Testis (tissue), 3 donors: ENCODE data around the gene FKBP7. TPM values are rescaled to one million over a fixed set of nuclear protein-coding genes. Genes with fewer than 3 reads are reported as not detected.

Experiments used
- DNase-seq: peaks from one replicate; pipeline ENCODE4 v3.0.0-alpha.2; 2019
- H3K27ac ChIP-seq, 2 donors: fragments of 200-600 bp; sonication (generic); one replicate each; pipeline ENCODE4 v1.5.1; 2019
- H3K27me3 ChIP-seq: fragments of 200-600 bp; sonication (generic); one replicate; pipeline ENCODE4 v1.5.1; 2019
- H3K36me3 ChIP-seq: fragments of 200-600 bp; sonication (generic); one replicate; pipeline ENCODE4 v1.5.1; 2017; ENCODE audit warnings: low read depth; ENCODE audit errors: missing control alignments
- H3K4me1 ChIP-seq: fragments of 200-600 bp; sonication (generic); one replicate; pipeline ENCODE4 v1.5.1; 2019
- H3K4me3 ChIP-seq, 2 donors: fragments of 200-600 bp; sonication (generic); one replicate each; pipeline ENCODE4 v1.5.1; 2017 to 2019
- H3K9me3 ChIP-seq: fragments of 200-600 bp; sonication (generic); one replicate; pipeline ENCODE4 v1.5.1; 2017
- POLR2A ChIP-seq: fragments of 450-650 bp; IDR thresholded peaks from one replicate; pipeline ENCODE4 v1.6.1; 2017; ENCODE audit warnings: antibody characterized with exemption, mild to moderate bottlenecking, moderate library complexity
- WGBS, 2 donors: methylation state at CpG; one replicate each; pipeline ENCODE4 v1.1.5; 2018; 5-methylcytosine and 5-hydroxymethylcytosine counted together
- intact Hi-C: fragments of 100-400 bp; cut with DNase I; formaldehyde crosslinking; loops from one replicate; pipeline ENCODE4 v1.15.1; 2023; ENCODE audit warnings: low total_unique reads
- polyA plus RNA-seq: library from polyadenylated mRNA; stranded (reverse); fragments of 350-450 nt; fragmentation: Illumina TruSeq; extraction: RNeasy Lipid Tissue Mini Kit (QIAGEN cat#74804); gene quantifications from one replicate; pipeline ENCODE4 v1.2.3, GENCODE V29; 2014; ENCODE audit warnings: low read depth, low replicate concordance; ENCODE audit not compliant: insufficient read depth
- total RNA-seq, 2 donors: library from RNA; depleted of rRNA; stranded (reverse); fragments of >200 nt; gene quantifications; one replicate each; pipeline ENCODE4 v1.2.3, GENCODE V29; 2016
- TF ChIP-seq, protein P1 (sequence below), 3 experiments: fragments of 450-650 bp in 2 of 3; fragments of 200-600 bp in 1 of 3; sonication (generic) in 1 of 3; IDR thresholded peaks; one replicate each; pipeline ENCODE4 v1.5.1; 2016 to 2019; ENCODE audit warnings: antibody characterized with exemption in 3 of 3, mild to moderate bottlenecking in 2 of 3, moderate library complexity in 1 of 3

Gene FKBP7
- total and polyA plus RNA-seq, 3 donors from 2014 or later: 10.1 to 27.4 (median 25.6) TPM

DNA sequence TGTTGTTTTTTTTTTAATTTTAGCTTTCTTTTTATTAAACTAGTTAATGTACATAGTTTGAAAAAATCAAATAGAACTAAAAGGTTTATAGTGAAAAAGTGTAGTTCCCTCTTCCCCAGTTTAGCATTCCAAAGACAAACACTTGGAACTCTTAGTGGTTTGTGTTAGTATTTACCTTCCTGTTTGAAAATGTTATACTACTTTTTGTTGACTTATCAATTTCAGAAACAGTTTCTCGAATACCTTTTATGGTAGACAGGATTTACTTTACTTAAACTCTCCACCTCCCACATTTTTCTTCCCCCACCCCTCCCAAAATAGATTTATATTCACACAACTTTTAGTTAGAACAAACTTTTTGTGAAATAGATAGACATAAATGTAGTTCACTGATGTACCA is 28.5 kb upstream of the FKBP7 start:
- H3K4me3 ChIP-seq: no peak overlapping the region
- no peaks in the 10 kb centered on the region for H3K9me3 ChIP-seq
- TF ChIP-seq POLR2A: no peak
- TF ChIP-seq, protein P1, sequence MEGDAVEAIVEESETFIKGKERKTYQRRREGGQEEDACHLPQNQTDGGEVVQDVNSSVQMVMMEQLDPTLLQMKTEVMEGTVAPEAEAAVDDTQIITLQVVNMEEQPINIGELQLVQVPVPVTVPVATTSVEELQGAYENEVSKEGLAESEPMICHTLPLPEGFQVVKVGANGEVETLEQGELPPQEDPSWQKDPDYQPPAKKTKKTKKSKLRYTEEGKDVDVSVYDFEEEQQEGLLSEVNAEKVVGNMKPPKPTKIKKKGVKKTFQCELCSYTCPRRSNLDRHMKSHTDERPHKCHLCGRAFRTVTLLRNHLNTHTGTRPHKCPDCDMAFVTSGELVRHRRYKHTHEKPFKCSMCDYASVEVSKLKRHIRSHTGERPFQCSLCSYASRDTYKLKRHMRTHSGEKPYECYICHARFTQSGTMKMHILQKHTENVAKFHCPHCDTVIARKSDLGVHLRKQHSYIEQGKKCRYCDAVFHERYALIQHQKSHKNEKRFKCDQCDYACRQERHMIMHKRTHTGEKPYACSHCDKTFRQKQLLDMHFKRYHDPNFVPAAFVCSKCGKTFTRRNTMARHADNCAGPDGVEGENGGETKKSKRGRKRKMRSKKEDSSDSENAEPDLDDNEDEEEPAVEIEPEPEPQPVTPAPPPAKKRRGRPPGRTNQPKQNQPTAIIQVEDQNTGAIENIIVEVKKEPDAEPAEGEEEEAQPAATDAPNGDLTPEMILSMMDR (IDR thresholded peaks at IDR 0.05): no peak
- DNase-seq: no peak
- no peaks in the 10 kb centered on the region for H3K4me1 ChIP-seq
- WGBS, 2 donors: 88 to 100% methylated on average over 1 of the region's 1 CpG
- no peaks in the 10 kb centered on the region for H3K36me3 ChIP-seq
- no peaks in the 10 kb centered on the region for H3K27me3 ChIP-seq
- intact Hi-C loops: no loop called here
- no peak overlapping the region for H3K27ac ChIP-seq

DNA sequence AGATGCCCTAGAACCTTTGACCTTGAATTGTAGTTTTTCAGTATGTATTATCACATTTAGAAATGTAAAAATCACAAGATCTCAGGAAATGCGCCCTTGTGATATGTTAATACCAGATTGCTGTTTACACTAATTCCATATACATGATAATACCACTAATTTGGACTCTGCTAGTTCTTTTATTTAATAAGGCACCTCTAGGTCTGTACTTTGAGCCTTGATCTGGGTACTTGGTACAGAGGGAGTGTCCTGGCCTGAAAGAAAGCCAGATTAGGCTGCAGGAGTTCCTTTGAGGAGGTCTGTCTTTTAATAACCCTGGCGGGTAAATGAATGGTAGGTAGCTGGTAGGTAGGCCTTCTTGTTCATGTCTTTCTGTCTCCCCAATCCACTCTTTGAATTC is 28.1 kb upstream of the FKBP7 start:
- TF ChIP-seq POLR2A: no peak
- TF ChIP-seq, protein P1 (IDR thresholded peaks at IDR 0.05): no peak
- 82 to 99% methylated on average over 2 of the region's 2 CpGs for WGBS, 2 donors
- H3K9me3 ChIP-seq: no peaks in the 10 kb centered on the region
- H3K4me3 ChIP-seq: no peak overlapping the region
- no peaks in the 10 kb centered on the region for H3K27me3 ChIP-seq
- no peak overlapping the region for H3K27ac ChIP-seq
- intact Hi-C loops: no loop called here
- H3K36me3 ChIP-seq: no peaks in the 10 kb centered on the region
- no peaks in the 10 kb centered on the region for H3K4me1 ChIP-seq
- DNase-seq: no peak

DNA sequence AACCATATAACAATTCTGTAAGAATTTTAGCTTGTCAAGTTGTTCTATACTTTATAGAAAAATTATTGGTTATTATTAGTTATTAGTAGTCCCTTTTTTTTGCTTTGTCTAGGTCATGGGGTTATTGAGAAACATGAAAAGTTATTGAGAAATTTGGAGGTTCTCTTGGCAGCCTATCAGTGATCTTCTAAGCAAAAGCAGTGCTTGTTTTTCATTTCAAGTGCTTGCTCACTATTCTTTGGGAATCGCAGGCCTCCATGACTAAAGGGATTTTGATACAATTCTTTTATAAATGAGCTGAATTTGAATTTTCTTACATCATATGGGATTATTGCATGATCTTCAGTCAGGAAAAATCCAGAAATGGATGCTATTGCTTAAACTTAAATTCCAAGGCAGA is 27.7 kb upstream of the FKBP7 start:
- WGBS, 2 donors: 93 to 95% methylated on average over 1 of the region's 1 CpG
- H3K4me3 ChIP-seq: no peak overlapping the region
- no peaks in the 10 kb centered on the region for H3K36me3 ChIP-seq
- H3K27me3 ChIP-seq: no peaks in the 10 kb centered on the region
- intact Hi-C loops: no loop called here
- TF ChIP-seq, protein P1 (IDR thresholded peaks at IDR 0.05): no peak
- TF ChIP-seq POLR2A: no peak
- H3K27ac ChIP-seq: no peak overlapping the region
- H3K4me1 ChIP-seq: no peaks in the 10 kb centered on the region
- DNase-seq: no peak
- no peaks in the 10 kb centered on the region for H3K9me3 ChIP-seq

DNA sequence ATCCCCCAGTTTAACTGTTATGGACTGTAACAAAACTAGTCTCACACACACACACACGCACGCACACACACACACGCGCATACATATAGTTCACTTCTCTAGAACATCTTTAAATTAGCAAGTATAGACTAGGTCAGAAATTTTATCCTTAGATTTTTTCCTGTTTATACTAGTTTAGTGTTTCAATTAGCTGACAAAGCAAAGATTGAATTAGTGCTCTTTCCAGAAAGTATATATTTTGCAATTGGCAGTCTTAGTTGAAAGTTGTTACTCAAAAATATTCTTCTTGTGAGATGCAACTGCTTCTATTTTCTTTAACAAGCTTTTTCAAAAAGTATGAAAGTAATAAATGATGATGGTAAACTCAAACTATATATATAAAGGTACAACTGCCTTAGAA is 24.4 kb upstream of the FKBP7 start:
- Histone ChIP-seq H3K36me3 (no peaks in the 10 kb centered on the region), H3K9me3 (no peaks in the 10 kb centered on the region), H3K27ac (no peak overlapping the region), H3K4me1 (no peaks in the 10 kb centered on the region), H3K27me3 (no peaks in the 10 kb centered on the region), H3K4me3 (no peak overlapping the region)
- WGBS, 2 donors: 89 to 97% methylated on average over 4 of the region's 4 CpGs
- TF ChIP-seq, protein P1 (IDR thresholded peaks at IDR 0.05): no peak
- no peak for TF ChIP-seq POLR2A
- intact Hi-C loops: no loop called here
- no peak for DNase-seq

DNA sequence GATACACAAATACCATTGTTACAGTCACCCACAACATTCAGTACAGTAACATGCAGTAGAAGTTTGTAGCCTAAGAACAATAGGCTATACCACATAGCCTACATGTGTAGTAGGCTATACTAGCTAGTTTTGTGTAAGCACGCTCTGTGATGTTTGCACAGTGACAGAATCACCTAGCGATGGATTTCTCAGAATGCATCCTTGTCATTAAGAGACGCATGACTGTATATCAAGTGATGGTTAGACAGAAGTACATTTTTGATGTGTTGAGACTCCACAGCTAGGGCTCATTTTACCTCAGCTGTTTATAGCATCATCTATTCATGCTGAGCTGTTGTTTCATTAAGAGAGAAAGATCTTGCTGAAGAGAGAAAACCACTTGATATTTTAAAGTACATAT is 21.2 kb upstream of the FKBP7 start:
- H3K27me3 ChIP-seq: no peaks in the 10 kb centered on the region
- 94 to 100% methylated on average over 3 of the region's 3 CpGs for WGBS, 2 donors
- peaks cover 5% of the 10 kb centered on the region for H3K36me3 ChIP-seq
- intact Hi-C loops: no loop called here
- H3K4me1 ChIP-seq: peaks cover under 1% of the 10 kb centered on the region
- no peak for DNase-seq
- H3K9me3 ChIP-seq: no peaks in the 10 kb centered on the region
- no peak overlapping the region for H3K4me3 ChIP-seq
- TF ChIP-seq, protein P1 (IDR thresholded peaks at IDR 0.05): no peak
- no peak for TF ChIP-seq POLR2A
- no peak overlapping the region for H3K27ac ChIP-seq
